ENCODE data around the gene PAOX.

The PAOX gene

DNA sequence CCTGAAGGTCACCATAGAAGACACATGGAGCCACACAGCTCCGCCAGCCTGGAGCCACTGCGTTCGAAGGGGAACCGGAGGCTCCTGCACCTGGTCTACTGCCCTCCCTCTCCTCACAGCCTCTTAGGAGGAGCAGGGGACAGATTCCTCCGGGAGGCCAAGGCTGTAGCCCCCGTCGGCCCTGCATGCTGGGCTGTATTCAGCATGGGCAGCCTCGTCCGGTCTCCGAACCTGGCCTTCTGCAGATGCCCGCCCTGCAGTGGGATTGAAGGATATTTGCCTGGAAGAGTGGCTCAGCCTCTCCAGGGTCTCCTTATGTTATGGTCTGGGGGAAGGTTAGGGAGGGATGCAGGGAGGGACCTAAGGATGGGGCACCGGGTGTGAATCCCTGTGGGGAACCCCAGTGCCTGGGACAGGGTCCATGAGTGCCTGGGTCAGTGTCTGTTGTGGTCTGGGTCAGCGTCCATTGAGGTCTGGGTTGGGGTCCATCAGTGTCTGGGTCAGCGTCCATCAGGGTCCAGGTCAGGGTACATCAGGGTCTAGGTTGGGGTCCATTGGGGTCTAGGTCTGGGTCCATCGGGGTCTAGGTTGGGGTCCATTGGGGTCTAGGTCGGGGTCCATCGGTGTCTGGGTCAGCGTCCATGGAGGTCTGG is 61.7 kb downstream of the PAOX start:
- DNase-seq: no peak

Data from SW 1271 (cell line).